H1 (cell line): ENCODE results near the gene MIB2. TPM values are rescaled to one million over a fixed set of nuclear protein-coding genes. Genes with fewer than 3 reads are reported as not detected.

ENCODE experiments used
- ATF2 ChIP-seq: IDR thresholded peaks from 2 replicates; pipeline ENCODE4 v1.6.1; 2012; ENCODE audit warnings: low read length, inconsistent platforms
- ATF3 ChIP-seq: IDR thresholded peaks from 2 replicates; pipeline ENCODE4 v1.6.1; 2011; ENCODE audit warnings: low read depth, mild to moderate bottlenecking, low read length; ENCODE audit not compliant: insufficient read depth
- BCL11A ChIP-seq, 2 experiments: IDR thresholded peaks; one replicate each; pipeline ENCODE4 v1.6.1; 2011; ENCODE audit warnings: low read depth in 2 of 2, low read length in 2 of 2, mild to moderate bottlenecking in 2 of 2
- CHD2 ChIP-seq: IDR thresholded peaks from 2 replicates; pipeline ENCODE4 v1.6.1; 2012; ENCODE audit warnings: low read length, improper control_type of control experiment
- CTBP2 ChIP-seq: IDR thresholded peaks from 2 replicates; pipeline ENCODE4 v1.7.0; 2011; ENCODE audit warnings: borderline replicate concordance, mild to moderate bottlenecking, moderate library complexity, mixed read lengths, low read length; ENCODE audit not compliant: insufficient read depth, insufficient read length
- EP300 ChIP-seq, 2 experiments: IDR thresholded peaks; 1 replicate in 1 of 2; 2 replicates in 1 of 2; pipeline ENCODE4 v1.6.1; 2011 to 2012; ENCODE audit warnings: low read depth in 2 of 2, low read length in 2 of 2, mild to moderate bottlenecking in 2 of 2, borderline replicate concordance in 1 of 2, inconsistent platforms in 1 of 2, moderate library complexity in 1 of 2
- JUN ChIP-seq: IDR thresholded peaks from 2 replicates; pipeline ENCODE4 v1.6.1; 2011; ENCODE audit warnings: low read depth, mild to moderate bottlenecking, improper control_type of control experiment, low read length
- KDM5A ChIP-seq: fragments of 200-600 bp; IDR thresholded peaks from 2 replicates; pipeline ENCODE4 v1.7.1; 2012; ENCODE audit warnings: mild to moderate bottlenecking, low read length, inconsistent platforms, mixed read lengths
- MAX ChIP-seq: IDR thresholded peaks from 2 replicates; pipeline ENCODE4 v1.6.1; 2012; ENCODE audit warnings: inconsistent platforms
- NRF1 ChIP-seq: IDR thresholded peaks from 2 replicates; pipeline ENCODE4 v1.6.1; 2011; ENCODE audit warnings: mild to moderate bottlenecking, low read depth, low read length, improper control_type of control experiment
- POLR2A ChIP-seq, 2 experiments: IDR thresholded peaks; 1 replicate in 1 of 2; 2 replicates in 1 of 2; pipeline ENCODE4 v1.6.1; 2011; ENCODE audit warnings: low read depth in 2 of 2, low read length in 2 of 2, mild to moderate bottlenecking in 2 of 2; ENCODE audit errors: control extremely low read depth in 1 of 2
- POU5F1 ChIP-seq: IDR thresholded peaks from 2 replicates; pipeline ENCODE4 v1.6.1; 2011; ENCODE audit warnings: low read depth, mild to moderate bottlenecking, low read length, moderate library complexity
- RAD21 ChIP-seq, 2 experiments: IDR thresholded peaks in 1 of 2; conservative IDR thresholded peaks in 1 of 2; 2 replicates each; pipeline ENCODE4 v1.6.1; 2011; ENCODE audit warnings: low read depth in 2 of 2, low read length in 2 of 2, improper control_type of control experiment in 1 of 2, inconsistent platforms in 1 of 2, mild to moderate bottlenecking in 1 of 2, moderate library complexity in 1 of 2
- SAP30 ChIP-seq: fragments of 300-600 bp; sonication (generic); IDR thresholded peaks from 2 replicates; pipeline ENCODE4 v1.7.1; 2012; ENCODE audit warnings: low read length, moderate library complexity, mild to moderate bottlenecking, inconsistent platforms; ENCODE audit not compliant: insufficient read depth, insufficient replicate concordance
- SIN3A ChIP-seq, 2 experiments: IDR thresholded peaks in 1 of 2; conservative IDR thresholded peaks in 1 of 2; 2 replicates each; pipeline ENCODE4 v1.6.1; 2011 to 2012; ENCODE audit warnings: low read length in 2 of 2, improper control_type of control experiment in 1 of 2, low read depth in 1 of 2, mild to moderate bottlenecking in 1 of 2
- SP1 ChIP-seq: IDR thresholded peaks from 2 replicates; pipeline ENCODE4 v1.6.1; 2011; ENCODE audit warnings: low read depth, low read length
- SP4 ChIP-seq: IDR thresholded peaks from 2 replicates; pipeline ENCODE4 v1.6.1; 2012; ENCODE audit warnings: low read length, inconsistent platforms
- SRF ChIP-seq: IDR thresholded peaks from 2 replicates; pipeline ENCODE4 v1.6.1; 2011; ENCODE audit warnings: mild to moderate bottlenecking, low read depth, low read length, moderate library complexity
- SUZ12 ChIP-seq: fragments of 200-600 bp; sonication (generic); IDR thresholded peaks from 2 replicates; pipeline ENCODE4 v1.6.1; 2012; ENCODE audit warnings: mild to moderate bottlenecking, inconsistent platforms, low read length, moderate library complexity, mixed read lengths
- TBP ChIP-seq: IDR thresholded peaks from 2 replicates; pipeline ENCODE4 v1.6.1; 2011; ENCODE audit warnings: low read depth, low read length, improper control_type of control experiment
- TCF12 ChIP-seq: IDR thresholded peaks from 2 replicates; pipeline ENCODE4 v1.6.1; 2011; ENCODE audit warnings: low read depth, mild to moderate bottlenecking, low read length
- polyA plus RNA-seq, 7 experiments: library from polyadenylated mRNA; depleted of rRNA in 3 of 7; stranded (reverse) in 5 of 7; unstranded in 2 of 7; fragments of >200 nt in 5 of 7; fragments of 200-250 nt in 2 of 7; gene quantifications; 1 replicate in 5 of 7; 2 replicates in 1 of 7; 4 replicates in 1 of 7; pipeline versions ENCODE4 v1.2.1 to v1.2.3, GENCODE V29; 2011 to 2013; ENCODE audit warnings: missing spikeins in 2 of 7, mixed read lengths in 2 of 7
- total RNA-seq: library from RNA; stranded (reverse); fragmentation: NEBNext Ultra II Directional; extraction: Animal tissue kit (Norgen Biotek cat#: 25700); gene quantifications from 2 replicates; pipeline ENCODE4 v1.2.1, GENCODE V29; 2021

Gene MIB2
- total and polyA plus RNA-seq, 2 of the 8 experiments (the other 6 are each of a cell fraction or from before 2014, with no cell fraction given): 32.5 to 60.0 TPM

GRCh38 chr1:1615256-1616044 lies at the start of gene MIB2 (continued):
- no peak for TF ChIP-seq BCL11A (IDR thresholded peaks at IDR 0.05; ENCODE audit: low read depth in 2 of 2, low read length in 2 of 2)
- TF ChIP-seq CTBP2: no peak
- no peak for TF ChIP-seq CHD2
- no peak for TF ChIP-seq SAP30
- TF ChIP-seq KDM5A: no peak
- TF ChIP-seq POU5F1: no peak
- no peak for TF ChIP-seq TCF12
- TF ChIP-seq NRF1: peak; percentile 96
- no peak for TF ChIP-seq RAD21 (IDR thresholded peaks at IDR 0.05 in 1 of 2, conservative IDR thresholded peaks at IDR 0.05 in 1 of 2; ENCODE audit: low read depth in 2 of 2, low read length in 2 of 2)
- TF ChIP-seq SP1: 0 out of 2 replicates have a peak, but pooled peaks have one; percentile 50
- TF ChIP-seq ATF2: no peak
- peak; percentile 80 for TF ChIP-seq SRF
- TF ChIP-seq SIN3A (conservative IDR thresholded peaks at IDR 0.05 in 1 of 2, IDR thresholded peaks at IDR 0.05 in 1 of 2; ENCODE audit: low read depth in 1 of 2, low read length in 2 of 2): peak; percentile 23 to 97; a peak in 2 of 4 replicates
- TF ChIP-seq ATF3: peak; percentile 93
- TF ChIP-seq SUZ12: no peak
- TF ChIP-seq TBP: no peak; the same call in 1 of the 2 replicates
- TF ChIP-seq JUN: no peak
- TF ChIP-seq SP4: peak; percentile 41
- TF ChIP-seq MAX: peak; percentile 52; the same call in 1 of the 2 replicates
- TF ChIP-seq EP300 (IDR thresholded peaks at IDR 0.05; ENCODE audit: borderline replicate concordance in 1 of 2, low read depth in 2 of 2, low read length in 2 of 2): no peak
- peak in 1 of 2 experiments; percentile 92; a peak in 2 of 3 replicates for TF ChIP-seq POLR2A (IDR thresholded peaks at IDR 0.05; ENCODE audit: control extremely low read depth in 1 of 2, low read depth in 2 of 2, low read length in 2 of 2)
